ENCODE results near the gene ZFYVE19. TPM values are rescaled to one million over a fixed set of nuclear protein-coding genes. Genes with fewer than 3 reads are reported as not detected.

Gene ZFYVE19
- total and polyA plus RNA-seq, 2 donors (not counting 3 experiments of a cell fraction or from before 2014, with no cell fraction given), result 29.7 to 47.2 TPM

- Histone ChIP-seq H3K9me1 (replicated peaks; ENCODE audit: control insufficient read depth, extremely low read depth, insufficient read depth, low read length) (no peaks in the 10 kb centered on the region), H3K27me3 (ENCODE audit: control insufficient read depth in 2 of 2, insufficient read depth in 2 of 2, low read length in 2 of 2) (no peaks in the 10 kb centered on the region)
Observed at GRCh38 chr15:40803688-40804087, 3.2 kb upstream of the ZFYVE19 start.

More at GRCh38 chr15:40803688-40804087, 3.2 kb upstream of the ZFYVE19 start:
- no peaks in the 10 kb centered on the region for H4K20me1 ChIP-seq (replicated peaks; ENCODE audit: control insufficient read depth, extremely low read depth, insufficient read depth, low read length)
- TF ChIP-seq CTCF (IDR thresholded peaks at IDR 0.05; ENCODE audit: extremely low read depth in 1 of 2, insufficient read depth in 1 of 2, low read depth in 1 of 2, low read length in 2 of 2), result no peak
- no peak for TF ChIP-seq FOS (IDR thresholded peaks at IDR 0.05; ENCODE audit: borderline replicate concordance, insufficient read depth, low read length)
- no peak for TF ChIP-seq MAX (IDR thresholded peaks at IDR 0.05; ENCODE audit: insufficient read depth, insufficient read length)
- TF ChIP-seq EZH2 (IDR thresholded peaks at IDR 0.05; ENCODE audit: borderline replicate concordance, low read depth, low read length, severe bottlenecking), result no peak
- no peak for TF ChIP-seq JUN (IDR thresholded peaks at IDR 0.05; ENCODE audit: borderline replicate concordance, insufficient read depth, insufficient read length, low read depth)
- no peak for TF ChIP-seq POLR2A (IDR thresholded peaks at IDR 0.05; ENCODE audit: low read depth, low read length)
- TF ChIP-seq MYC (IDR thresholded peaks at IDR 0.05; ENCODE audit: low read depth, low read length), result no peak
- TF ChIP-seq POLR2AphosphoS5 (IDR thresholded peaks at IDR 0.05; ENCODE audit: insufficient read depth, low read depth, low read length), result no peak
- TF ChIP-seq GATA2 (IDR thresholded peaks at IDR 0.05; ENCODE audit: insufficient read depth, insufficient read length, low read depth, low read length), result no peak
- intact Hi-C loops (cut with micrococcal nuclease), result loop anchor here (10.0 kb wide), 1 partner anchor 209 kb away; the partner anchor contains the start of gene KNL1
- peaks cover 14% of the 10 kb centered on the region for H3K4me1 ChIP-seq (ENCODE audit: control insufficient read depth, extremely low read depth, insufficient read depth, low read length)
- H3K4me2 ChIP-seq (ENCODE audit: insufficient read depth, low read length), result no peak overlapping the region
- H3K9me3 ChIP-seq (replicated peaks; ENCODE audit: control insufficient read depth, insufficient read depth, low read length), result no peaks in the 10 kb centered on the region
- no peak overlapping the region for H3K4me3 ChIP-seq (replicated peaks in 1 of 3; ENCODE audit: insufficient read depth in 1 of 3, low read depth in 1 of 3, low read length in 3 of 3)
- DNase-seq (ENCODE audit: low read depth, low spot score) (no peak), FAIRE-seq (no peak)
- H3K79me2 ChIP-seq (ENCODE audit: control insufficient read depth, insufficient read depth, low read length), result peaks cover 31% of the 10 kb centered on the region
- BruUV-seq (replicated peaks), result no TSS peak
- no peak overlapping the region for H2AFZ ChIP-seq (ENCODE audit: low read depth, low read length)
- dilution Hi-C loops (cut with MboI; ENCODE audit: extremely low pct_ligation_motif_present, low sequenced_read_pairs), result no loop called here
- H3K27ac ChIP-seq (ENCODE audit: insufficient read depth, low read depth, low read length), result no peak overlapping the region
- peaks cover 0 to 2% of the 10 kb centered on the region in 2 experiments for H3K36me3 ChIP-seq (ENCODE audit: control insufficient read depth in 2 of 2, extremely low read depth in 1 of 2, insufficient read depth in 2 of 2, low read length in 2 of 2)
- ChIA-PET CTCF (interaction anchor here (0.7 to 1.2 kb wide), 2 partner anchors 10 to 19 kb away, joined by 3 to 5 read pairs; no protein-coding TSS in a partner anchor), POLR2A (no interaction called here)
- no peak overlapping the region for H3K9ac ChIP-seq (replicated peaks; ENCODE audit: extremely low read depth, insufficient read depth, low read length)

All from endothelial cell of umbilical vein (primary cell).